ENCODE data around the gene RIC1.
"Not testable (repeated sequence)": the region's sequence is repeated elsewhere in the genome, so short reads cannot be mapped to it uniquely, and the experiment has no call there.

The RIC1 gene

GRCh38 chr9:5628530-5629311 lies at the start of gene RIC1:
RIC1 (plus strand) TSS chr9:5629107; CDS start chr9:5629310, 203 bp downstream.
- TF ChIP-seq, protein P1, sequence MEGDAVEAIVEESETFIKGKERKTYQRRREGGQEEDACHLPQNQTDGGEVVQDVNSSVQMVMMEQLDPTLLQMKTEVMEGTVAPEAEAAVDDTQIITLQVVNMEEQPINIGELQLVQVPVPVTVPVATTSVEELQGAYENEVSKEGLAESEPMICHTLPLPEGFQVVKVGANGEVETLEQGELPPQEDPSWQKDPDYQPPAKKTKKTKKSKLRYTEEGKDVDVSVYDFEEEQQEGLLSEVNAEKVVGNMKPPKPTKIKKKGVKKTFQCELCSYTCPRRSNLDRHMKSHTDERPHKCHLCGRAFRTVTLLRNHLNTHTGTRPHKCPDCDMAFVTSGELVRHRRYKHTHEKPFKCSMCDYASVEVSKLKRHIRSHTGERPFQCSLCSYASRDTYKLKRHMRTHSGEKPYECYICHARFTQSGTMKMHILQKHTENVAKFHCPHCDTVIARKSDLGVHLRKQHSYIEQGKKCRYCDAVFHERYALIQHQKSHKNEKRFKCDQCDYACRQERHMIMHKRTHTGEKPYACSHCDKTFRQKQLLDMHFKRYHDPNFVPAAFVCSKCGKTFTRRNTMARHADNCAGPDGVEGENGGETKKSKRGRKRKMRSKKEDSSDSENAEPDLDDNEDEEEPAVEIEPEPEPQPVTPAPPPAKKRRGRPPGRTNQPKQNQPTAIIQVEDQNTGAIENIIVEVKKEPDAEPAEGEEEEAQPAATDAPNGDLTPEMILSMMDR (conservative IDR thresholded peaks at IDR 0.05; ENCODE audit: low read depth, low read length), result no peak
- peak; percentile 72 for DNase-seq (ENCODE audit: low read depth)

GRCh38 chr9:5579881-5580280 lies 49.0 kb upstream of the RIC1 start:
- TF ChIP-seq, protein P1 (conservative IDR thresholded peaks at IDR 0.05; ENCODE audit: low read depth, low read length), result no peak
- no peak overlapping the region for H3K4me3 ChIP-seq (ENCODE audit: low read length)
- DNase-seq (ENCODE audit: low read depth), result no peak

More at GRCh38 chr9:5628530-5629311, at the start of gene RIC1:
- H3K4me3 ChIP-seq (ENCODE audit: low read length), result peak within 1 kb of the TSS; percentile 78

DNA sequence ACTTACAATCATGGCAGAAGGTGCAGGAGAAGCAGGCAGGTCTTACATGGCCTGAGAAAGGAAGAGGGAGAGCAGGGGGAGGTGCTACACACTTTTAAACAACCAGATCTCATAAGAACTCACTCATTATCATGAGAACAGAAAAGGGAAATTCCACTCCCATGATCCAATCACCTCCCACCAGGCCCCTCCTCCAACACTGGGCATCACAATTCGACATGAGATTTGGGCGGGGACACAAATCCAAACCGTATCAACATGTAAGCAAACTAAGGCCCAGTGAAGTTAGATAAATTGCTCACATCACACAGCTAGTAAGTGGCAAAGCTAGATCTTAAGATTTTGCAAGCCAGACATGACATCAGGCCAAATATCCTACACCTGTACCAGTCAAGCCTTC lies 48.3 kb upstream of the RIC1 start:
- TF ChIP-seq, protein P1 (conservative IDR thresholded peaks at IDR 0.05; ENCODE audit: low read depth, low read length), result no peak
- H3K4me3 ChIP-seq (ENCODE audit: low read length), result no peak overlapping the region
- DNase-seq (ENCODE audit: low read depth), result no peak

DNA sequence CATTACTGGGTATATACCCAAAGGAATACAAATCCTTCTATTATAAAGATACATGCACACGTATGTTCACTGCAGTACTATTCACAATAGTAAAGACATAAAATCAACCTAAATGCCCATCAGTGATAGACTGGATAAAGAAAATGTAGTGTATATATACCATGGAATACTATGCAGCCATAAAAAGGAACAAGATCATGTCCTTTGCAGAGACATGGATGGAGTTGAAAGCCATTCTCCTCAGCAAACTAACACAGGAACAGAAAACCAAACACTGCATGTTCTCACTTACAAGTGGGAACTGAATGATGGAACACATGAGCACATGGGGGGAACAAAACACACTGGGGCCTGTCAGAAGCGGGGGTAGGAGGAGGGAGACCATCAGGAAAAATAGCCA lies 47.2 kb upstream of the RIC1 start:
- not testable (repeated sequence) for DNase-seq (ENCODE audit: low read depth); H3K4me3 ChIP-seq (ENCODE audit: low read length)

DNA sequence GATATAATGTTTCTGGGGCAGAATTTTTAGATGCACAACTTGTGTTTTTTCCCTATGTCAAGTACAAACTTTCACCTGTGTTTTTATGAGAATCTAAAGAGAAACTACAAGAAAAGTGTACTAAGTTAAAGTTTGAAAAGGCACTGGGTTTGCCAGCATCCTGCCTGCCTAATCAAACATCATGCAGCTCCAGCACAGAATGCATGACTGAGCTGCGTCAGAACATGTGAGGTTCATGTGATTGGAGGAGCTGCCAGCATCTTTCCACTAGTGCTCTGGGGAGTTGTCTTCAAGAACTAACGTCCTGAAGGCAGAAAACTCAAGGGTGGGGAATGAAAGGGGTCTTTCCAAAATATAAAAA lies 46.1 kb upstream of the RIC1 start:
- peak; percentile 84 for DNase-seq (ENCODE audit: low read depth)
- no peak overlapping the region for H3K4me3 ChIP-seq (ENCODE audit: low read length)
- TF ChIP-seq, protein P1 (conservative IDR thresholded peaks at IDR 0.05; ENCODE audit: low read depth, low read length), result no peak

- TF ChIP-seq, protein P1 (conservative IDR thresholded peaks at IDR 0.05; ENCODE audit: low read depth, low read length), result no peak
- DNase-seq (ENCODE audit: low read depth), result no peak
- H3K4me3 ChIP-seq (ENCODE audit: low read length), result no peak overlapping the region
These were observed 42.5 kb upstream of the RIC1 start for GRCh38 chr9:5586391-5586802.

DNA sequence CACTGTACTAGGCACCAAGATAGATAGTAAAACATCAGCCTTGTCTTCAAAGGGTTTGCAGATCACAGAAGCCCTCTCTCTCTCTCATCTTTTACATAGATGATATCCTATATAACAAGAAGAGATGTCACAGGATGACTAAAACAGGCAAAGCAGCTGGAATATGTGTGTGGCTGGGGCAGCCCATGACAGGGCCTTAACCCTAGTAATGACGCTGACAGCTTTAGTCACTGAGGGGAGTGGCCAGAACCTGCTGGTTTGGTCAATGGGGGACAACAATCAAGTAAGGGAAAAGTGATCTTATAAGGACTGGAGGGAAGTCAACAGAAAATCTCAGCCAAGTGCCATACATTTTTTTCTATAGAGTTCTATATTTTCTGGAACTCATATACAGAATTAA lies 41.9 kb upstream of the RIC1 start:
- no peak overlapping the region for H3K4me3 ChIP-seq (ENCODE audit: low read length)
- TF ChIP-seq, protein P1 (conservative IDR thresholded peaks at IDR 0.05; ENCODE audit: low read depth, low read length), result no peak
- DNase-seq (ENCODE audit: low read depth), result no peak

All from retinal pigment epithelial cell (primary cell).